ENCODE results near the gene PMPCA. TPM values are rescaled to one million over a fixed set of nuclear protein-coding genes. Genes with fewer than 3 reads are reported as not detected.

PMPCA gene
- total RNA-seq, 1 experiment from 2014 or later, result 147 TPM

DNA sequence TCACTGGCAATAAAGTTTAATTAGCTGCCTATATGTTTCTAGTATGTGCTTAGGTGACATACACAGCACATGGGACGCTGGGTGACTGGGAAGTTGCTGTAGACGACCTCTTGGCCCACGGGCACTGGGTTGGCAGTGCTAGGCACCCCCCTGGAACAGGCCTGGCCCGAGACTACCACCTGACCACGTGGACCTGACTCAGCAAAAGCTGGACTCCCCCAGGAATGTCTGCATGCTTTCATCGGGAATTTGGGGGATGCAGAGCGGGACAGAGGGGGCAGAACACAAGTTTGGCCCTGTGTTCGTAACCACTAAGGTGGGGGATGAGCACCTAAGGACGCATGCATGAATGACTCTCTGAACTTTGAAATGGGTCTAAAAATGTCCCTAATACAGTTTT, 45.8 kb downstream of the PMPCA start:
- DNase-seq (ENCODE audit: low spot score), result no peak

- DNase-seq (ENCODE audit: low spot score), result no peak
Measured at GRCh38 chr9:136457326-136457725, 46.9 kb downstream of the PMPCA start.

GRCh38 chr9:136459425-136459824, 49.0 kb downstream of the PMPCA start:
- no peak for DNase-seq (ENCODE audit: low spot score)

GRCh38 chr9:136460772-136461325, 50.4 kb downstream of the PMPCA start:
- no peak for DNase-seq (ENCODE audit: low spot score)

DNA sequence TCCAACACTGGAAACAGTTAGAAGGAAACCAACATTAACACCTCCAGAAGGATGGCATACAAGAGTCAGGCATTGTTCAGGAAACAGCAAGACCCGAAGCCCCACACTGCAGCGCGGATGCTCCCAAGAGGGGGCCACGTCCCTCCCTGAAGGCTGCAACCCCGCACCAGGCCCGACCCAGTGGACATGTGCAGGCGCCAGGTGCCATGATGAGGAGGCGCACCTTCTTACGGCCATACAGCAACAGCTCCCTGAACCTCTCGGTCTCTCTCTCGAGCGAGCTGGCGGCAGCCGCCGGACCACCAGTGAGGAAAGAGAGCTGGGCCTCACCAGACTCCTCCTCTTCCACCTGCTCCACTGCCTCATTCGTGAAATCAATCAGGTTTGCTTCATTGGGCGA, 52.2 kb downstream of the PMPCA start:
- DNase-seq (ENCODE audit: low spot score), result no peak

DNA sequence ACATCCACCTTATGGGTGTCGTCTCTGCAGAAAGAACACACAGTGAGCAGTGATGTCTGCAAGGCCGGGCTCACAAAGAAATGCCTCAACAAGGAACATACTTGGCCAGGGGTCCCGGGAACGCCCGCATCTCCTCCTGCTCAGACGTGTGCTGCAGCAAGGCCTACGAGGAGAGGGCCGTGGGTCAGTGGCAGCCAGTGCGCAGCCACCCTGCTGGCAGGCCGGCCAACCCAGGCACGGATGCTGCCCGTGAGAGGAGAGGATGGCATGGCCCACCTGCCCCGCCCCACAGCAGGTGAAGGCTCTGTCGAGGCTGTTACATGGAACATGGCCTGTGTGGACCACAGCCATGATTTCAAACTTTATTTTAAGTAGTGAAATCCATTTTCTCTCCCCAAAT, 53.1 kb downstream of the PMPCA start:
- DNase-seq (ENCODE audit: low spot score), result no peak

DNA sequence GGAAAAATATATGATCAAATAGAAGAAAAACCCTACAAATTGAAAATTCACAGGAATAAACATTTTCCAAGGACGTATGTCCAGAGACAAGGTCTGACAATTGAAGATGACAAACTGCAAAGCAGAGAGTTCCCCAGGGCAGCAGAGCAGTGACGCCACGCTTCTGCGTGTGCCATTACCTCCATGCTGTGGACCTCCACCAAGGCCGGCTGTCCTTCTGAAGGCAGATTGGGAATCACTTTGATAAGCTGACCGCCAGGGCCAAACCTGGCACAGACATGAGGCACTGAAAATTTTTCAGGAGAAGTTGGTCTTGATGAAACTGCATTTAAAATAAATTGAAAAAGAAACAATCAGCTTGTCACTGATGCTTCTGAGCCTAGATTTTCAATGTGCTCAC, 53.8 kb downstream of the PMPCA start:
- no peak for DNase-seq (ENCODE audit: low spot score)

DNA sequence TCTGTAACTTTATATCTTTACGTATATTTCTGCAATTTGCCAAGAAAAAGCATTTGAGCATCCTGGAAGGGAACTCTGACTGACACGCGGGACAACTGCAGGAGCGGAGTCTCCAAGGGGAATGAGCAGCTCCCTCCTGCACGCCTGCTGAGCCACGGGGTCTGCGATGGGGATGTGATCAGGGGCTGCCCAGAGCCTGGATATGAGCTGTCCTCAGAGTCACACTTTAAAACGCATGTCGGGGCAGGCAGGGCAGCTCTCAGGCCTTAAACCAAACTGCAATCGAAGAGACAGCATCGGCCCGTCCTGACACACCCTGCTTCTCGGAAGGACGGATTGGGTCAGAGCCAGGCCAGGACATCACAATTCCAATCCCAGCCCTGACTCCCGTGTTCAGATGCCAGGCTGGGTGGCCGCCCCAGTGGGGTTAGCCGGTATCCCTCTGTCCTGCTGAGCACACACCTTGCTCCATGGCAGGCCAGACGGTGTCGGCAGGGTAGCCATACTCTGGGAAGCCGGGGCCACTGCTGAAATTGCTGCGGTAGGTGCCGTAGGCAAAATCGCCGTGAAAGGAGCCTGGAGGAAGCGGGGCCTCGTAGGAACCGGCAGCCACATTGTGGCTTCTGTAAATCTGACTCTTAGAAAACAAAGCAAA, 55.2 kb downstream of the PMPCA start:
- no peak for DNase-seq (ENCODE audit: low spot score)

DNA sequence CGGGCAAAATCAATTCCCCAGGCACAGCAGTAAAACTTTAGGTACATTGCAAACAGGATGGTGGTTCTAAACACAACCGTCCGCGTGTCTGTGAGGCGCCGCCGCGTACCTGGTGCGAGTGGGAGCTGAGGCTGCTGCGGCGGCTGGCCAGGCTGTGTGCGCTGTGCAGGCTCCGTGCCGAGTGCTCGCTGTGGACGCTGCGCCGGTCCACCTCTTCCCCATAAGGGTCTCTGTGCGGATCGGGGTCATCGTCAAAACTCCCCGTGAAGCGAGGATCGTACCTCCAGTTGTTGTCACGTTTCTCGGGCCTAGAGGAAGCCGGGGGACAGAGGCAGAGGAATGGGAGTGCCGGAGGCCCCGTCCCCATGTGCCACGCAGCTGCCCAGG, 55.7 kb downstream of the PMPCA start:
- DNase-seq (ENCODE audit: low spot score), result no peak

- no peak for DNase-seq (ENCODE audit: low spot score)
Measured at GRCh38 chr9:136467766-136468165, 57.3 kb downstream of the PMPCA start.

GRCh38 chr9:136470356-136470755, 59.9 kb downstream of the PMPCA start:
- DNase-seq (ENCODE audit: low spot score), result no peak

GRCh38 chr9:136470792-136471469, 60.5 kb downstream of the PMPCA start:
- DNase-seq (ENCODE audit: low spot score), result no peak

- DNase-seq (ENCODE audit: low spot score), result no peak
Measured at GRCh38 chr9:136471802-136472487, 61.5 kb downstream of the PMPCA start.

- DNase-seq (ENCODE audit: low spot score), result no peak
Measured at GRCh38 chr9:136472640-136473353, 62.3 kb downstream of the PMPCA start.

GRCh38 chr9:136473354-136473721, 62.9 kb downstream of the PMPCA start:
- no peak for DNase-seq (ENCODE audit: low spot score)

Other genes starting within 250 kb of the PMPCA start
- gene LHX3, start 205.5 kb upstream of the PMPCA start, total RNA-seq (2014; rRNA removed; shearing (Covaris generic)), result not detected in 2 replicates
- 31.7 and 34.5 TPM in 2 replicates for gene QSOX2, start 164.8 kb upstream of the PMPCA start, total RNA-seq (2014; rRNA removed; shearing (Covaris generic))
- 2.5 TPM in 2 replicates for gene CCDC187, start 106.6 kb upstream of the PMPCA start, total RNA-seq (2014; rRNA removed; shearing (Covaris generic))
- gene GPSM1, start 83.1 kb upstream of the PMPCA start, total RNA-seq (2014; rRNA removed; shearing (Covaris generic)), result 1.4 TPM in 2 replicates
- gene DNLZ, start 46.9 kb upstream of the PMPCA start, total RNA-seq (2014; rRNA removed; shearing (Covaris generic)), result 78.9 and 82.3 TPM in 2 replicates
- 98.9 and 116 TPM in 2 replicates for gene CARD9, start 37.0 kb upstream of the PMPCA start, total RNA-seq (2014; rRNA removed; shearing (Covaris generic))
- 19.0 and 21.0 TPM in 2 replicates for gene SNAPC4, start 10.5 kb upstream of the PMPCA start, total RNA-seq (2014; rRNA removed; shearing (Covaris generic))
- 178 and 196 TPM in 2 replicates for gene ENTR1, start within 50 bp of the PMPCA start, total RNA-seq (2014; rRNA removed; shearing (Covaris generic))
- gene INPP5E, start 29.2 kb downstream of the PMPCA start, total RNA-seq (2014; rRNA removed; shearing (Covaris generic)), result 15.9 and 16.4 TPM in 2 replicates
- 37.9 and 43.5 TPM in 2 replicates for gene SEC16A, start 72.4 kb downstream of the PMPCA start, total RNA-seq (2014; rRNA removed; shearing (Covaris generic))
- 39.8 and 57.7 TPM in 2 replicates for gene NOTCH1, start 135.4 kb downstream of the PMPCA start, total RNA-seq (2014; rRNA removed; shearing (Covaris generic))